Karpas-422 (cell line): ENCODE measurements around the gene FBN1. TPM values are rescaled to one million over a fixed set of nuclear protein-coding genes. Genes with fewer than 3 reads are reported as not detected.

Experiments
- DNase-seq: peaks from one replicate; pipeline ENCODE4 v3.0.0-alpha.2; 2015
- H2AFZ ChIP-seq: fragments of 200-600 bp; sonication (generic); 2 replicates; pipeline ENCODE4 v1.6.1; 2014; ENCODE audit warnings: antibody characterized with exemption, low read length, mixed read lengths
- H3K27ac ChIP-seq: fragments of 200-600 bp; sonication (generic); 2 replicates; pipeline ENCODE4 v1.5.1; 2014; ENCODE audit warnings: mild to moderate bottlenecking, low read length, moderate library complexity
- H3K27me3 ChIP-seq: fragments of 200-600 bp; sonication (generic); 2 replicates; pipeline ENCODE4 v1.6.1; 2014; ENCODE audit warnings: low read length, mixed read lengths
- H3K36me3 ChIP-seq: fragments of 200-600 bp; sonication (generic); 2 replicates; pipeline ENCODE4 v1.6.1; 2014; ENCODE audit warnings: low read length, mixed read lengths; ENCODE audit not compliant: insufficient read depth
- H3K4me1 ChIP-seq: fragments of 200-600 bp; sonication (generic); 2 replicates; pipeline ENCODE4 v1.6.1; 2014; ENCODE audit warnings: mild to moderate bottlenecking, low read length, mixed read lengths
- H3K4me2 ChIP-seq: fragments of 200-600 bp; sonication (generic); 2 replicates; pipeline ENCODE4 v1.6.1; 2014; ENCODE audit warnings: low read length, low read depth, mild to moderate bottlenecking; ENCODE audit not compliant: poor library complexity, severe bottlenecking
- H3K4me3 ChIP-seq: fragments of 200-600 bp; sonication (generic); 2 replicates; pipeline ENCODE4 v1.5.1; 2014; ENCODE audit warnings: mild to moderate bottlenecking, antibody characterized with exemption, low read length, mixed read lengths
- H3K79me2 ChIP-seq: fragments of 200-600 bp; sonication (generic); 2 replicates; pipeline ENCODE4 v1.6.1; 2014; ENCODE audit warnings: mild to moderate bottlenecking, low read length, mixed read lengths
- H3K9ac ChIP-seq: fragments of 200-600 bp; sonication (generic); 2 replicates; pipeline ENCODE4 v1.6.0; 2014; ENCODE audit warnings: low read length
- H3K9me2 ChIP-seq: fragments of 200-600 bp; sonication (generic), shearing (Covaris generic); replicated peaks from 2 replicates; pipeline ENCODE4 v1.6.0; 2014; ENCODE audit warnings: mild to moderate bottlenecking, low read length, moderate library complexity; ENCODE audit not compliant: insufficient read depth
- H3K9me3 ChIP-seq: fragments of 300-700, 200-600 bp; sonication (generic); 2 replicates; pipeline ENCODE4 v1.6.1; 2014; ENCODE audit warnings: low read length, mixed read lengths
- H4K20me1 ChIP-seq: fragments of 200-600 bp; sonication (generic); 2 replicates; pipeline ENCODE4 v1.6.1; 2014; ENCODE audit warnings: mild to moderate bottlenecking, antibody characterized with exemption, low read length, low read depth; ENCODE audit not compliant: insufficient read depth
- total RNA-seq: library from RNA; depleted of rRNA; stranded (reverse); fragments of >200 nt; shearing (Covaris generic); gene quantifications from 2 replicates; pipeline ENCODE4 v1.2.3, GENCODE V29; 2014; ENCODE audit warnings: low replicate concordance; rRNA removed

FBN1 gene
- total RNA-seq = 0.86 and 1.2 TPM in 2 replicates

- Histone ChIP-seq H3K9ac (no peak within 1 kb of the TSS), H3K9me3 (no peaks in the 10 kb centered on the region), H2AFZ (no peak within 1 kb of the TSS), H3K9me2 (no peaks in the 10 kb centered on the region), H3K36me3 (no peaks in the 10 kb centered on the region), H3K4me1 (no peaks in the 10 kb centered on the region), H3K79me2 (no peaks in the 10 kb centered on the region), H3K4me2 (no peak within 1 kb of the TSS), H4K20me1 (no peaks in the 10 kb centered on the region), H3K27ac (no peak within 1 kb of the TSS), H3K27me3 (no peaks in the 10 kb centered on the region), H3K4me3 (no peak within 1 kb of the TSS)
- no peak for DNase-seq
Measured at GRCh38 chr15:48645558-48646330, at the start of gene FBN1. TSS of gene FBN1 (minus strand) at chr15:48645709. CDS start at chr15:48644769, 940 bp downstream.

DNA sequence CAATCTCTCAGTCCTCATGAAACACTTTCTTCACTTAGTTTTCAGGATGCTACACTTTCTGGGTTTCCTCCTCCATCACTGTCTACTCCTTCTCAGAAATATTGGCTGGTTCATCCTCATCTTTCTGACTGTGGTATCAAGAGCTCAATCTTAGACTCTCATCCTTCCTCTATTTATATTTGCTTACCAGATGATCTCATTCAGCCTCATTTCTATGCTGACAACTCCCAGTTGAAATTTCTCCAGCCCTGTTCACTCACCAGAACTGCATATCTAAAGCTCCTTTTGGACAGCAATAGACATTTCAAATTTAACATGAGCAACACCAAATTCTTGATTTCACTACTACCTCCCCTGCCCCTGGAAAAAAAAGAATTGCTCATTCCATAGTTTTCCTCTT lies 48.0 kb upstream of the FBN1 start:
- Histone ChIP-seq H4K20me1 (no peaks in the 10 kb centered on the region), H3K79me2 (no peaks in the 10 kb centered on the region), H3K4me1 (peaks cover 6% of the 10 kb centered on the region), H3K4me2 (no peak overlapping the region), H3K9ac (no peak overlapping the region), H3K4me3 (no peak overlapping the region), H3K27me3 (no peaks in the 10 kb centered on the region), H3K9me3 (no peaks in the 10 kb centered on the region), H2AFZ (no peak overlapping the region), H3K9me2 (no peaks in the 10 kb centered on the region), H3K36me3 (no peaks in the 10 kb centered on the region), H3K27ac (no peak overlapping the region)
- no peak for DNase-seq

DNA sequence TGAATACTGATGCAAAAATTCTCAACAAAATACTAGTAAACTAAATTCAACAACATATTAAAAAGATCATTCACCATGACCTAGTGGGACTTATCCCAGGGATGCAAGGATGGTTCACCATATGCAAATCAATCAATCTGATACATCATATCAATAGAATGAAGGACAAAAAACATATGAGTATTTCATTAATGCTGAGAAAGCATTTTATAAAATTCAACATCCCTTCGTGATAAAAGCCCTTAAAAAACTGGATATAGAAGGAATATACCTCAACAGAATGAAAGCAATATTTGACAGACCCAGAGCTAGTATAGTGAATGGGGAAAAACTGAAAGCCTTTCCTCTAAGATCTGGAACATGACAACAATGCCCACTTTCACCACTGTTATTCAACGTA lies 43.0 kb upstream of the FBN1 start:
- no peaks in the 10 kb centered on the region for H3K9me3 ChIP-seq
- H3K27me3 ChIP-seq = no peaks in the 10 kb centered on the region
- DNase-seq = no peak
- no peaks in the 10 kb centered on the region for H4K20me1 ChIP-seq
- no peak overlapping the region for H3K9ac ChIP-seq
- no peak overlapping the region for H3K4me3 ChIP-seq
- no peaks in the 10 kb centered on the region for H3K79me2 ChIP-seq
- H3K27ac ChIP-seq = no peak overlapping the region
- H3K4me2 ChIP-seq = no peak overlapping the region
- H3K36me3 ChIP-seq = no peaks in the 10 kb centered on the region
- H3K4me1 ChIP-seq = no peaks in the 10 kb centered on the region
- H2AFZ ChIP-seq = no peak overlapping the region
- H3K9me2 ChIP-seq = no peaks in the 10 kb centered on the region

- Histone ChIP-seq H3K4me1 (no peaks in the 10 kb centered on the region), H3K36me3 (no peaks in the 10 kb centered on the region), H3K9me3 (no peaks in the 10 kb centered on the region), H2AFZ (no peak overlapping the region), H4K20me1 (no peaks in the 10 kb centered on the region), H3K79me2 (no peaks in the 10 kb centered on the region), H3K9ac (no peak overlapping the region), H3K27me3 (no peaks in the 10 kb centered on the region), H3K4me3 (no peak overlapping the region), H3K4me2 (no peak overlapping the region), H3K9me2 (no peaks in the 10 kb centered on the region), H3K27ac (no peak overlapping the region)
- DNase-seq = no peak
Measured at GRCh38 chr15:48683991-48684765, 38.7 kb upstream of the FBN1 start.

DNA sequence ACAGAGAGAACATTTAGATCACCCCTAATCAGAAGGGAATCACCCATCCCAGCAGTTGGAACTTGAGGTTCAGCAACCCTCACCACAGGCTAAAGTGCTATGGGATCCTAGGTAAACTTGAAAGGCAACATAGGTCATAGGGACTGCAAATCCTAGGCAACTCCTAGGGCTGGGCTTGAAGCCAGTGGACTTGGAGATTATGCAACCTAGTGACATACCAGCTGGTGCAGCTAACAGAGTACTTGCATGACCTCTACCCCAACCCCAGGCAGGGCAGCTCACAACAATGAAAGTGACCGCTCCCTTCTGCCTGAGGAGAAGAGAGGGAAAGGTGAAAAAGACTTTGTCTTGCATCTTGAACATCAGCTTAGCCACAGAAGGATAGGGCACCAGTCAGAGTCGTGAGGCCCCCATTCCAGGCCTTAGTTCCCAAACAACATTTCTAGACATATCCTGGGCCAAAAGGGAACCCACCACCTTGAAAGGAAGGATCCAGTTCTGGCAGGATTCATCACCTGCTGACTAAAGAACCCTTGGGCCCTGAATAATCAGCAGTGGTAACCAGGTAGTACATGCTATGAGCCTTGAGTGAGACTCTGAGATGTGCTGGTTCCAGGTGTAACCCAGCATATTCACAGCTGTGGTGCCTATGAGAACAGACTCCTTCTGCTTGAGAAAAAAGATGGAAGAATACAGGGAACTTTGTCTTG lies 37.6 kb upstream of the FBN1 start:
- Histone ChIP-seq H3K4me3 (no peak overlapping the region), H3K27ac (no peak overlapping the region), H3K9ac (no peak overlapping the region), H3K4me1 (no peaks in the 10 kb centered on the region), H2AFZ (no peak overlapping the region), H3K27me3 (no peaks in the 10 kb centered on the region), H3K79me2 (no peaks in the 10 kb centered on the region), H3K36me3 (no peaks in the 10 kb centered on the region), H3K4me2 (no peak overlapping the region), H3K9me2 (no peaks in the 10 kb centered on the region), H3K9me3 (no peaks in the 10 kb centered on the region), H4K20me1 (no peaks in the 10 kb centered on the region)
- no peak for DNase-seq

GRCh38 chr15:48681353-48681752 lies 35.8 kb upstream of the FBN1 start:
- no peaks in the 10 kb centered on the region for H3K27me3 ChIP-seq
- no peak for DNase-seq
- no peak overlapping the region for H2AFZ ChIP-seq
- no peak overlapping the region for H3K27ac ChIP-seq
- H4K20me1 ChIP-seq = no peaks in the 10 kb centered on the region
- H3K4me2 ChIP-seq = no peak overlapping the region
- H3K4me1 ChIP-seq = no peaks in the 10 kb centered on the region
- H3K79me2 ChIP-seq = no peaks in the 10 kb centered on the region
- no peaks in the 10 kb centered on the region for H3K9me3 ChIP-seq
- H3K36me3 ChIP-seq = no peaks in the 10 kb centered on the region
- no peak overlapping the region for H3K9ac ChIP-seq
- no peaks in the 10 kb centered on the region for H3K9me2 ChIP-seq
- H3K4me3 ChIP-seq = no peak overlapping the region

- no peak overlapping the region for H3K27ac ChIP-seq
- no peaks in the 10 kb centered on the region for H3K36me3 ChIP-seq
- H3K4me2 ChIP-seq = no peak overlapping the region
- no peaks in the 10 kb centered on the region for H3K9me3 ChIP-seq
- H2AFZ ChIP-seq = no peak overlapping the region
- no peak overlapping the region for H3K9ac ChIP-seq
- H4K20me1 ChIP-seq = no peaks in the 10 kb centered on the region
- no peaks in the 10 kb centered on the region for H3K79me2 ChIP-seq
- no peaks in the 10 kb centered on the region for H3K4me1 ChIP-seq
- no peaks in the 10 kb centered on the region for H3K9me2 ChIP-seq
- H3K27me3 ChIP-seq = no peaks in the 10 kb centered on the region
- no peak overlapping the region for H3K4me3 ChIP-seq
- no peak for DNase-seq
Measured at GRCh38 chr15:48680841-48681240, 35.3 kb upstream of the FBN1 start.

- Histone ChIP-seq H3K9me3 (no peaks in the 10 kb centered on the region), H2AFZ (no peak overlapping the region), H3K4me3 (no peak overlapping the region), H3K79me2 (no peaks in the 10 kb centered on the region), H3K27ac (no peak overlapping the region), H3K36me3 (no peaks in the 10 kb centered on the region), H3K9ac (no peak overlapping the region), H3K27me3 (no peaks in the 10 kb centered on the region), H3K9me2 (no peaks in the 10 kb centered on the region), H4K20me1 (no peaks in the 10 kb centered on the region), H3K4me2 (no peak overlapping the region), H3K4me1 (no peaks in the 10 kb centered on the region)
- no peak for DNase-seq
Measured at GRCh38 chr15:48679952-48680351, 34.4 kb upstream of the FBN1 start.
